Measurements from ENCODE around the gene BRD3OS. TPM values are rescaled to one million over a fixed set of nuclear protein-coding genes. Genes with fewer than 3 reads are reported as not detected.

BRD3OS gene
- total and polyA plus RNA-seq, 2 of the 13 experiments (the other 11 are each of a cell fraction or from before 2014, with no cell fraction given) = 4.9 to 5.7 TPM

DNA sequence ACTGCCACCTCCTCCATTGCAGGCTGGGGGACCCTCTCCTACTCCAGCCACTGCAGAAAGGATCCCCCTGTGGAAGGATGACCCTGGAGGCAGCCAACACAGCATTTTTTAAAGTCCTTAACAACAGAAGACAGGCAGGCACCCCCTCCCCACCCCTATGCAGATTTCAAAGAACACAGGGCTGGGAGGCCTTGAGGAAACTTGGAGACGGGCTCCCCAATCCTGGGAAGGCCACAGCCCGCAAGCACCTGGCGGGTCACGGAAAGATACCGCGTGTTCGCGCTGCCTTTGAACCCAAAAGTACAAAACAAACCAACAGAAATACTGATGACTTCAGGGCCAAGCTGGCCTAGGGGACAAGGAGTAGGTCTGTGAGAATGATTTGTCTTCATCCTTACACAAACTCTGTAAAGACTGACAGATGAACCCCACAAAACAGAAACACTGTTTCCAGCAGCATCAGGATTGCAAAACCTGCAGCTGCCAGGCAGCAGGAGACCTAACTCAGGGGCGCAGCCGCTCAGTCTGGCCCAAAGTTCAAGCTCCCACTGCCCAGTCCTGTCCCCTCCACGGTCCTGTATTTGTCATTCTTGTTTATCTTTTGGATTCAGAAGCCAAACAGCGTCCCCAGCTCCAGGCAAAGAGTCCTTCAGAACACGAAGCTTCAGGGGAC is 46.9 kb upstream of the BRD3OS start (continued):
- TF ChIP-seq, protein P1, sequence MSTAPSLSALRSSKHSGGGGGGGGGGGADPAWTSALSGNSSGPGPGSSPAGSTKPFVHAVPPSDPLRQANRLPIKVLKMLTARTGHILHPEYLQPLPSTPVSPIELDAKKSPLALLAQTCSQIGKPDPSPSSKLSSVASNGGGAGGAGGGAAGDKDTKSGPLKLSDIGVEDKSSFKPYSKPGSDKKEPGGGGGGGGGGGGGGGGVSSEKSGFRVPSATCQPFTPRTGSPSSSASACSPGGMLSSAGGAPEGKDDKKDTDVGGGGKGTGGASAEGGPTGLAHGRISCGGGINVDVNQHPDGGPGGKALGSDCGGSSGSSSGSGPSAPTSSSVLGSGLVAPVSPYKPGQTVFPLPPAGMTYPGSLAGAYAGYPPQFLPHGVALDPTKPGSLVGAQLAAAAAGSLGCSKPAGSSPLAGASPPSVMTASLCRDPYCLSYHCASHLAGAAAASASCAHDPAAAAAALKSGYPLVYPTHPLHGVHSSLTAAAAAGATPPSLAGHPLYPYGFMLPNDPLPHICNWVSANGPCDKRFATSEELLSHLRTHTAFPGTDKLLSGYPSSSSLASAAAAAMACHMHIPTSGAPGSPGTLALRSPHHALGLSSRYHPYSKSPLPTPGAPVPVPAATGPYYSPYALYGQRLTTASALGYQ (CRISPR knock-in tag; IDR thresholded peaks at IDR 0.05) = peak; percentile 47; the same call in 1 of the 2 replicates
- TF ChIP-seq TBX2 (CRISPR knock-in tag; IDR thresholded peaks at IDR 0.05; ENCODE audit: borderline replicate concordance) = no peak
- TF ChIP-seq TMF1 (CRISPR knock-in tag; IDR thresholded peaks at IDR 0.05; ENCODE audit: low read depth) = no peak
- TF ChIP-seq, protein P2, sequence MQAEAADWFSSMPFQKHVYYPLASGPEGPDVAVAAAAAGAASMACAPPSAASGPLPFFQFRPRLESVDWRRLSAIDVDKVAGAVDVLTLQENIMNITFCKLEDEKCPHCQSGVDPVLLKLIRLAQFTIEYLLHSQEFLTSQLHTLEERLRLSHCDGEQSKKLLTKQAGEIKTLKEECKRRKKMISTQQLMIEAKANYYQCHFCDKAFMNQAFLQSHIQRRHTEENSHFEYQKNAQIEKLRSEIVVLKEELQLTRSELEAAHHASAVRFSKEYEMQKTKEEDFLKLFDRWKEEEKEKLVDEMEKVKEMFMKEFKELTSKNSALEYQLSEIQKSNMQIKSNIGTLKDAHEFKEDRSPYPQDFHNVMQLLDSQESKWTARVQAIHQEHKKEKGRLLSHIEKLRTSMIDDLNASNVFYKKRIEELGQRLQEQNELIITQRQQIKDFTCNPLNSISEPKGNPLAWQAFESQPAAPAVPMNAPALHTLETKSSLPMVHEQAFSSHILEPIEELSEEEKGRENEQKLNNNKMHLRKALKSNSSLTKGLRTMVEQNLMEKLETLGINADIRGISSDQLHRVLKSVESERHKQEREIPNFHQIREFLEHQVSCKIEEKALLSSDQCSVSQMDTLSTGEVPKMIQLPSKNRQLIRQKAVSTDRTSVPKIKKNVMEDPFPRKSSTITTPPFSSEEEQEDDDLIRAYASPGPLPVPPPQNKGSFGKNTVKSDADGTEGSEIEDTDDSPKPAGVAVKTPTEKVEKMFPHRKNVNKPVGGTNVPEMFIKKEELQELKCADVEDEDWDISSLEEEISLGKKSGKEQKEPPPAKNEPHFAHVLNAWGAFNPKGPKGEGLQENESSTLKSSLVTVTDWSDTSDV (CRISPR knock-in tag; IDR thresholded peaks at IDR 0.05) = no peak
- peak; percentile 29; the same call in 1 of the 2 replicates for TF ChIP-seq MYC (CRISPR knock-in tag; IDR thresholded peaks at IDR 0.05; ENCODE audit: borderline replicate concordance)
- peak; percentile 91 for TF ChIP-seq FOXK2 (IDR thresholded peaks at IDR 0.05)
- no peak for TF ChIP-seq RBM22 (optimal IDR thresholded peaks at IDR 0.05; ENCODE audit: low read length)
- no peak for TF ChIP-seq FOXP1 (IDR thresholded peaks at IDR 0.05)
- TF ChIP-seq FOXP1 (CRISPR knock-in tag; IDR thresholded peaks at IDR 0.05) = peak; percentile 71
- TF ChIP-seq HMGA1 (CRISPR knock-in tag; conservative IDR thresholded peaks at IDR 0.05) = no peak
- TF ChIP-seq XRCC5 (optimal IDR thresholded peaks at IDR 0.05; ENCODE audit: low read length) = peak; percentile 57
- TF ChIP-seq ZNF460 (CRISPR knock-in tag; IDR thresholded peaks at IDR 0.05; ENCODE audit: borderline replicate concordance) = no peak
- TF ChIP-seq, protein P3, sequence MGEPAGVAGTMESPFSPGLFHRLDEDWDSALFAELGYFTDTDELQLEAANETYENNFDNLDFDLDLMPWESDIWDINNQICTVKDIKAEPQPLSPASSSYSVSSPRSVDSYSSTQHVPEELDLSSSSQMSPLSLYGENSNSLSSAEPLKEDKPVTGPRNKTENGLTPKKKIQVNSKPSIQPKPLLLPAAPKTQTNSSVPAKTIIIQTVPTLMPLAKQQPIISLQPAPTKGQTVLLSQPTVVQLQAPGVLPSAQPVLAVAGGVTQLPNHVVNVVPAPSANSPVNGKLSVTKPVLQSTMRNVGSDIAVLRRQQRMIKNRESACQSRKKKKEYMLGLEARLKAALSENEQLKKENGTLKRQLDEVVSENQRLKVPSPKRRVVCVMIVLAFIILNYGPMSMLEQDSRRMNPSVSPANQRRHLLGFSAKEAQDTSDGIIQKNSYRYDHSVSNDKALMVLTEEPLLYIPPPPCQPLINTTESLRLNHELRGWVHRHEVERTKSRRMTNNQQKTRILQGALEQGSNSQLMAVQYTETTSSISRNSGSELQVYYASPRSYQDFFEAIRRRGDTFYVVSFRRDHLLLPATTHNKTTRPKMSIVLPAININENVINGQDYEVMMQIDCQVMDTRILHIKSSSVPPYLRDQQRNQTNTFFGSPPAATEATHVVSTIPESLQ (CRISPR knock-in tag; conservative IDR thresholded peaks at IDR 0.05) = no peak
- peak; percentile 35; the same call in 1 of the 2 replicates for TF ChIP-seq HES4 (CRISPR knock-in tag; IDR thresholded peaks at IDR 0.05; ENCODE audit: borderline replicate concordance)
- no peak for TF ChIP-seq MZF1 (CRISPR knock-in tag; IDR thresholded peaks at IDR 0.05; ENCODE audit: borderline replicate concordance)
- TF ChIP-seq, protein P4, sequence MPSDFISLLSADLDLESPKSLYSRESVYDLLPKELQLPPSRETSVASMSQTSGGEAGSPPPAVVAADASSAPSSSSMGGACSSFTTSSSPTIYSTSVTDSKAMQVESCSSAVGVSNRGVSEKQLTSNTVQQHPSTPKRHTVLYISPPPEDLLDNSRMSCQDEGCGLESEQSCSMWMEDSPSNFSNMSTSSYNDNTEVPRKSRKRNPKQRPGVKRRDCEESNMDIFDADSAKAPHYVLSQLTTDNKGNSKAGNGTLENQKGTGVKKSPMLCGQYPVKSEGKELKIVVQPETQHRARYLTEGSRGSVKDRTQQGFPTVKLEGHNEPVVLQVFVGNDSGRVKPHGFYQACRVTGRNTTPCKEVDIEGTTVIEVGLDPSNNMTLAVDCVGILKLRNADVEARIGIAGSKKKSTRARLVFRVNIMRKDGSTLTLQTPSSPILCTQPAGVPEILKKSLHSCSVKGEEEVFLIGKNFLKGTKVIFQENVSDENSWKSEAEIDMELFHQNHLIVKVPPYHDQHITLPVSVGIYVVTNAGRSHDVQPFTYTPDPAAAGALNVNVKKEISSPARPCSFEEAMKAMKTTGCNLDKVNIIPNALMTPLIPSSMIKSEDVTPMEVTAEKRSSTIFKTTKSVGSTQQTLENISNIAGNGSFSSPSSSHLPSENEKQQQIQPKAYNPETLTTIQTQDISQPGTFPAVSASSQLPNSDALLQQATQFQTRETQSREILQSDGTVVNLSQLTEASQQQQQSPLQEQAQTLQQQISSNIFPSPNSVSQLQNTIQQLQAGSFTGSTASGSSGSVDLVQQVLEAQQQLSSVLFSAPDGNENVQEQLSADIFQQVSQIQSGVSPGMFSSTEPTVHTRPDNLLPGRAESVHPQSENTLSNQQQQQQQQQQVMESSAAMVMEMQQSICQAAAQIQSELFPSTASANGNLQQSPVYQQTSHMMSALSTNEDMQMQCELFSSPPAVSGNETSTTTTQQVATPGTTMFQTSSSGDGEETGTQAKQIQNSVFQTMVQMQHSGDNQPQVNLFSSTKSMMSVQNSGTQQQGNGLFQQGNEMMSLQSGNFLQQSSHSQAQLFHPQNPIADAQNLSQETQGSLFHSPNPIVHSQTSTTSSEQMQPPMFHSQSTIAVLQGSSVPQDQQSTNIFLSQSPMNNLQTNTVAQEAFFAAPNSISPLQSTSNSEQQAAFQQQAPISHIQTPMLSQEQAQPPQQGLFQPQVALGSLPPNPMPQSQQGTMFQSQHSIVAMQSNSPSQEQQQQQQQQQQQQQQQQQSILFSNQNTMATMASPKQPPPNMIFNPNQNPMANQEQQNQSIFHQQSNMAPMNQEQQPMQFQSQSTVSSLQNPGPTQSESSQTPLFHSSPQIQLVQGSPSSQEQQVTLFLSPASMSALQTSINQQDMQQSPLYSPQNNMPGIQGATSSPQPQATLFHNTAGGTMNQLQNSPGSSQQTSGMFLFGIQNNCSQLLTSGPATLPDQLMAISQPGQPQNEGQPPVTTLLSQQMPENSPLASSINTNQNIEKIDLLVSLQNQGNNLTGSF (CRISPR knock-in tag; IDR thresholded peaks at IDR 0.05) = no peak
